Transverse colon (tissue), 3 donors: Measurements from ENCODE around the gene INPP1.
A peak's percentile ranks its signal among the peaks of the same experiment; 100 is the strongest.

Experiments used
- CTCF ChIP-seq, 5 experiments: fragments of 200-600 bp in 3 of 5; fragments of 450-650 bp in 2 of 5; sonication (generic) in 3 of 5; IDR thresholded peaks; 1 replicate in 2 of 5; 2 replicates in 3 of 5; pipeline ENCODE4 v1.5.1; 2016 to 2017; ENCODE audit warnings: antibody characterized with exemption in 5 of 5, inconsistent platforms in 3 of 5, mild to moderate bottlenecking in 2 of 5, moderate library complexity in 1 of 5
- POLR2A ChIP-seq: fragments of 450-650 bp; IDR thresholded peaks from one replicate; pipeline ENCODE4 v1.6.1; 2016; ENCODE audit warnings: antibody characterized with exemption, mild to moderate bottlenecking, moderate library complexity

GRCh38 chr2:190344276-190344827 lies 963 bp downstream of the INPP1 start:
- TF ChIP-seq POLR2A (no peak), CTCF (IDR thresholded peaks at IDR 0.05) (peak; percentile 21 to 37 (median 29))
